SU-DHL-6 (cell line): Measurements from ENCODE around the gene HHIPL2.

Source experiments
- H2AFZ ChIP-seq: fragments of 200-600 bp; sonication (generic); 2 replicates; pipeline ENCODE4 v1.6.1; 2014; ENCODE audit warnings: low read depth, mild to moderate bottlenecking, moderate library complexity, mixed read lengths, antibody characterized with exemption, low read length; ENCODE audit not compliant: severe bottlenecking
- H3F3A ChIP-seq: fragments of 200-600 bp; shearing (Covaris generic); 2 replicates; pipeline ENCODE4 v1.6.0; 2016; ENCODE audit warnings: antibody characterized with exemption, mild to moderate bottlenecking; ENCODE audit not compliant: insufficient read depth
- H3K27ac ChIP-seq: fragments of 200-600 bp; sonication (generic); 2 replicates; pipeline ENCODE4 v1.5.1; 2016; ENCODE audit warnings: low read depth, mild to moderate bottlenecking, low read length, moderate library complexity, mixed read lengths
- H3K27me3 ChIP-seq: fragments of 200-600 bp; sonication (generic), shearing (Covaris generic); 2 replicates; pipeline ENCODE4 v1.6.0; 2014; ENCODE audit warnings: mild to moderate bottlenecking, low read length
- H3K36me3 ChIP-seq: fragments of 200-600 bp; sonication (generic); 2 replicates; pipeline ENCODE4 v1.6.1; 2014; ENCODE audit warnings: mild to moderate bottlenecking, low read length, mixed read lengths
- H3K4me2 ChIP-seq: fragments of 300-600, 200-600 bp; shearing (Covaris generic), sonication (generic); 2 replicates; pipeline ENCODE4 v1.6.0; 2014; ENCODE audit warnings: low read length, low read depth, mild to moderate bottlenecking; ENCODE audit not compliant: poor library complexity, severe bottlenecking
- H3K4me3 ChIP-seq: fragments of 200-600 bp; sonication (generic); 2 replicates; pipeline ENCODE4 v1.5.1; 2014; ENCODE audit warnings: antibody characterized with exemption, low read length, mild to moderate bottlenecking, mixed read lengths; ENCODE audit not compliant: insufficient read depth, poor library complexity, severe bottlenecking
- H3K79me2 ChIP-seq: fragments of 200-600 bp; sonication (generic); 2 replicates; pipeline ENCODE4 v1.6.1; 2014; ENCODE audit warnings: mild to moderate bottlenecking, low read length, moderate library complexity; ENCODE audit not compliant: insufficient read depth
- H3K9ac ChIP-seq: fragments of 200-600 bp; sonication (generic); 2 replicates; pipeline ENCODE4 v1.7.0; 2014; ENCODE audit warnings: mild to moderate bottlenecking, low read length
- H3K9me2 ChIP-seq: fragments of 200-600 bp; sonication (generic); replicated peaks from 2 replicates; pipeline ENCODE4 v1.6.1; 2014; ENCODE audit warnings: low read length; ENCODE audit not compliant: insufficient read depth
- H3K9me3 ChIP-seq: fragments of 200-600 bp; sonication (generic); 2 replicates; pipeline ENCODE4 v1.6.1; 2014; ENCODE audit warnings: low read length, mixed read lengths; ENCODE audit not compliant: insufficient read depth
- H4K20me1 ChIP-seq: fragments of 200-600 bp; sonication (generic); 2 replicates; pipeline ENCODE4 v1.6.1; 2014; ENCODE audit warnings: low read depth, mild to moderate bottlenecking, antibody characterized with exemption, low read length, moderate library complexity, mixed read lengths
- EZH2phosphoT487 ChIP-seq: fragments of 200-600 bp; sonication (generic), shearing (Covaris generic); conservative IDR thresholded peaks from 2 replicates; pipeline ENCODE4 v1.6.1; 2018; ENCODE audit warnings: mild to moderate bottlenecking, antibody characterized with exemption, low read length, moderate library complexity, mixed read lengths
- TF ChIP-seq, protein P1 (sequence below): fragments of 200-600 bp; sonication (generic); IDR thresholded peaks from one replicate; pipeline ENCODE4 v1.5.1; 2017; ENCODE audit warnings: antibody characterized with exemption, mild to moderate bottlenecking, low read length, moderate library complexity; ENCODE audit not compliant: insufficient read depth, poor library complexity, severe bottlenecking

Gene HHIPL2

DNA sequence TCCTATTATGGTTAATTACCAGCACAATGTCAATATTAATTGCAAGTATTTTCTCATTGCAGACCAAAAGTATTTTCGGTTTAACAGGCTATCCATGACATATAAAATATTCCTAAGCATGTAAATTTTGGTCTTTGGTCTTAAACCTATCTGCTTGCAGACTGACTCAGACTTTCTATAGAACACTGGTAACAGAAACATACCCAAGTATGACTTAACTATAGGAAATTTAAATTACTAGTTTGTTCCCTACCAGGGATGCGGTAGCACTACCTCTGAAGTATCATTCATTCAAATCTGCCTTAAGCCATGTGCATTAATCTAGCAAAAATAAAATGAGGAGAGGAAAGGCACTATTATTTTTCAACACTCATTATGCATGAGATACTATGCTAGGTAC lies 38.9 kb upstream of the HHIPL2 start:
- Histone ChIP-seq H4K20me1 (no peaks in the 10 kb centered on the region), H3K27ac (no peak overlapping the region), H3K27me3 (no peaks in the 10 kb centered on the region), H3K4me2 (no peak overlapping the region), H3K79me2 (peaks cover 42% of the 10 kb centered on the region), H3K9me3 (no peaks in the 10 kb centered on the region), H3K4me3 (no peak overlapping the region), H3K9ac (no peak overlapping the region), H3K9me2 (no peaks in the 10 kb centered on the region), H3K36me3 (peaks cover 28% of the 10 kb centered on the region), H3F3A (no peaks in the 10 kb centered on the region), H2AFZ (no peak overlapping the region)
- TF ChIP-seq, protein P1, sequence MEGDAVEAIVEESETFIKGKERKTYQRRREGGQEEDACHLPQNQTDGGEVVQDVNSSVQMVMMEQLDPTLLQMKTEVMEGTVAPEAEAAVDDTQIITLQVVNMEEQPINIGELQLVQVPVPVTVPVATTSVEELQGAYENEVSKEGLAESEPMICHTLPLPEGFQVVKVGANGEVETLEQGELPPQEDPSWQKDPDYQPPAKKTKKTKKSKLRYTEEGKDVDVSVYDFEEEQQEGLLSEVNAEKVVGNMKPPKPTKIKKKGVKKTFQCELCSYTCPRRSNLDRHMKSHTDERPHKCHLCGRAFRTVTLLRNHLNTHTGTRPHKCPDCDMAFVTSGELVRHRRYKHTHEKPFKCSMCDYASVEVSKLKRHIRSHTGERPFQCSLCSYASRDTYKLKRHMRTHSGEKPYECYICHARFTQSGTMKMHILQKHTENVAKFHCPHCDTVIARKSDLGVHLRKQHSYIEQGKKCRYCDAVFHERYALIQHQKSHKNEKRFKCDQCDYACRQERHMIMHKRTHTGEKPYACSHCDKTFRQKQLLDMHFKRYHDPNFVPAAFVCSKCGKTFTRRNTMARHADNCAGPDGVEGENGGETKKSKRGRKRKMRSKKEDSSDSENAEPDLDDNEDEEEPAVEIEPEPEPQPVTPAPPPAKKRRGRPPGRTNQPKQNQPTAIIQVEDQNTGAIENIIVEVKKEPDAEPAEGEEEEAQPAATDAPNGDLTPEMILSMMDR: no peak
- TF ChIP-seq EZH2phosphoT487: no peak

DNA sequence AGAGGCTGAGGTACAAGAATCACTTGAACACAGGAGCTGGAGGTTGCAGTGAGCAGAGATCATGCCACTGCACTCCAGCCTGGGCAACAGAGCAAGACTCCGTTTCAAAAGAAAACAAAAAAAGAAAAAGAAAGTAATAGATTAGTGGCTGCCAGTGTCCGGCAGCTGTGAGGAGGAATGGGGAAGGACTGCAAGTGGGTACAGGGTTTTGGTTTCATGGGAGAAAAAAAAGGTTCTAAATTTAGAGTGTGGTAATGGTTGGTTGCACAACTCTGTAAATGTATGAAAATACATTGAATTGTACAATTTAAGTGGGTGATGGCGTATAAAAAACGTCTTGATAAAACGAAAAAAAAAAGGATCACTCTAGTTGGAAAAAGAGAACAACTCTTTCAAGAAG lies 35.2 kb upstream of the HHIPL2 start:
- H3K27me3 ChIP-seq: no peaks in the 10 kb centered on the region
- H4K20me1 ChIP-seq: no peaks in the 10 kb centered on the region
- H3K9ac ChIP-seq: no peak overlapping the region
- H3K27ac ChIP-seq: no peak overlapping the region
- no peaks in the 10 kb centered on the region for H3K9me3 ChIP-seq
- peaks cover 42% of the 10 kb centered on the region for H3K36me3 ChIP-seq
- H2AFZ ChIP-seq: no peak overlapping the region
- no peak overlapping the region for H3K4me3 ChIP-seq
- no peak for TF ChIP-seq EZH2phosphoT487
- TF ChIP-seq, protein P1: no peak
- H3F3A ChIP-seq: no peaks in the 10 kb centered on the region
- peaks cover 32% of the 10 kb centered on the region for H3K79me2 ChIP-seq
- H3K4me2 ChIP-seq: peak overlapping the region; percentile 19
- H3K9me2 ChIP-seq: no peaks in the 10 kb centered on the region

DNA sequence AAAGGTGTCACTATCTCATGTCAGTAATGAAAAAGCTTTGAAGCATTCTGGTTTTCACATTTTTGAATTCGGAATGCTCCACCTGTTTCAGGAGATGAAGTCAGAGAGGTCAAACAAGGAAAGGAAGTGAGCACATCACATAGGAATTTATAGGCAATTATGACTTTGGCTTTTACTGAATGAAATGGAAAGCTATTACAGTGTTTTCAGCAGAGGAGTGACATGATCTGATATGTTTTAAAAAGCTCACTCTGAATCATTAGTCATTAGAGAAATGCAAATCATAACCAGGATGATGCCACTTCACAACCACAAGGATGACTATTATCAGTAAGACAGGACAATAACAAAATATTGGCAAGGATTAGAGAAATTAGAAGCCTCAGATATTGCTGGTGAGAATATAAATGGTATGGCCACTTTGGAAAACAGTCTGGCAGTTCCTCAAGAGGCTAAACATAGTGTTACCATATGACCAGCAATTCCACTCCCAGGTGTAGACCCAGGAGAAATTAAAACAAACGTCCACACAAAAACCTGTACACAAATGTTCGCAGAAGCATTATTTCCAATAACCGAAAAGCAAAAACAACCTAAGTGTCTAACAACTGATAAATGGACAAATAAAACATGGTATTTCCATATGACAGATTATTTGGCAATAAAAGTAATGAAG lies 34.3 kb upstream of the HHIPL2 start:
- H2AFZ ChIP-seq: no peak overlapping the region
- H3K27me3 ChIP-seq: no peaks in the 10 kb centered on the region
- no peaks in the 10 kb centered on the region for H3F3A ChIP-seq
- peaks cover 28% of the 10 kb centered on the region for H3K79me2 ChIP-seq
- H3K9me3 ChIP-seq: no peaks in the 10 kb centered on the region
- H3K9ac ChIP-seq: no peak overlapping the region
- no peak overlapping the region for H3K4me3 ChIP-seq
- peaks cover 48% of the 10 kb centered on the region for H3K36me3 ChIP-seq
- no peaks in the 10 kb centered on the region for H4K20me1 ChIP-seq
- no peaks in the 10 kb centered on the region for H3K9me2 ChIP-seq
- H3K4me2 ChIP-seq: no peak overlapping the region
- H3K27ac ChIP-seq: no peak overlapping the region
- TF ChIP-seq, protein P1: no peak
- no peak for TF ChIP-seq EZH2phosphoT487
